HL-60 (cell line): ENCODE measurements around the gene RFTN1.

Experiments
- POLR2AphosphoS5 ChIP-seq: IDR thresholded peaks from 2 replicates; pipeline ENCODE4 v1.6.1; 2012; ENCODE audit warnings: low read depth
- REST ChIP-seq: IDR thresholded peaks from 2 replicates; pipeline ENCODE4 v1.6.1; 2012; ENCODE audit warnings: low read depth; ENCODE audit not compliant: insufficient replicate concordance
- SPI1 ChIP-seq: IDR thresholded peaks from 2 replicates; pipeline ENCODE4 v1.6.1; 2012; ENCODE audit warnings: low read depth, mild to moderate bottlenecking, borderline replicate concordance
- TF ChIP-seq, protein P1 (sequence below): IDR thresholded peaks from one replicate; pipeline ENCODE4 v1.5.1; 2011; ENCODE audit warnings: low read length, control low read depth, inconsistent platforms; ENCODE audit not compliant: insufficient read depth

- TF ChIP-seq, protein P1, sequence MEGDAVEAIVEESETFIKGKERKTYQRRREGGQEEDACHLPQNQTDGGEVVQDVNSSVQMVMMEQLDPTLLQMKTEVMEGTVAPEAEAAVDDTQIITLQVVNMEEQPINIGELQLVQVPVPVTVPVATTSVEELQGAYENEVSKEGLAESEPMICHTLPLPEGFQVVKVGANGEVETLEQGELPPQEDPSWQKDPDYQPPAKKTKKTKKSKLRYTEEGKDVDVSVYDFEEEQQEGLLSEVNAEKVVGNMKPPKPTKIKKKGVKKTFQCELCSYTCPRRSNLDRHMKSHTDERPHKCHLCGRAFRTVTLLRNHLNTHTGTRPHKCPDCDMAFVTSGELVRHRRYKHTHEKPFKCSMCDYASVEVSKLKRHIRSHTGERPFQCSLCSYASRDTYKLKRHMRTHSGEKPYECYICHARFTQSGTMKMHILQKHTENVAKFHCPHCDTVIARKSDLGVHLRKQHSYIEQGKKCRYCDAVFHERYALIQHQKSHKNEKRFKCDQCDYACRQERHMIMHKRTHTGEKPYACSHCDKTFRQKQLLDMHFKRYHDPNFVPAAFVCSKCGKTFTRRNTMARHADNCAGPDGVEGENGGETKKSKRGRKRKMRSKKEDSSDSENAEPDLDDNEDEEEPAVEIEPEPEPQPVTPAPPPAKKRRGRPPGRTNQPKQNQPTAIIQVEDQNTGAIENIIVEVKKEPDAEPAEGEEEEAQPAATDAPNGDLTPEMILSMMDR: no peak
- no peak for TF ChIP-seq POLR2AphosphoS5
- no peak for TF ChIP-seq REST
- no peak for TF ChIP-seq SPI1
Measured at GRCh38 chr3:16383864-16384263, 129.6 kb downstream of the RFTN1 start.
